PC-9 (cell line): Measurements from ENCODE around the gene HGF.

Experiments
- CTCF ChIP-seq: fragments of 200-600 bp; sonication (generic); conservative IDR thresholded peaks from 2 replicates; pipeline ENCODE4 v1.6.1; 2017; ENCODE audit warnings: mixed run types, antibody characterized with exemption, mild to moderate bottlenecking, moderate library complexity
- EZH2 ChIP-seq: fragments of 200-600 bp; sonication (generic); IDR thresholded peaks from 2 replicates; pipeline ENCODE4 v1.8.0; 2017; ENCODE audit warnings: antibody characterized with exemption, low read depth

GRCh38 chr7:81684033-81684432, 85.8 kb downstream of the HGF start:
- TF ChIP-seq CTCF (no peak), EZH2 (no peak)
